Esophagus (tissue), 2 donors: ENCODE data around the gene RGL1. TPM values are rescaled to one million over a fixed set of nuclear protein-coding genes. Genes with fewer than 3 reads are reported as not detected.

Experiments
- H3K27ac ChIP-seq, 2 donors: one replicate each; pipeline ENCODE4 v1.5.1; 2013; ENCODE audit warnings: low read depth in 2 of 2, mild to moderate bottlenecking in 2 of 2, inconsistent platforms in 1 of 2, low read length in 1 of 2, moderate library complexity in 1 of 2
- H3K27me3 ChIP-seq, 2 donors: one replicate each; pipeline ENCODE4 v1.6.1; 2013; ENCODE audit warnings: low read length in 2 of 2, control low read depth in 1 of 2, mild to moderate bottlenecking in 1 of 2; ENCODE audit not compliant: insufficient read depth in 2 of 2, control insufficient read depth in 1 of 2
- H3K36me3 ChIP-seq, 2 donors: one replicate each; pipeline ENCODE4 v1.6.1; 2013; ENCODE audit warnings: low read length in 1 of 2; ENCODE audit not compliant: control insufficient read depth in 2 of 2, insufficient read depth in 2 of 2
- H3K4me1 ChIP-seq, 2 donors: one replicate each; pipeline ENCODE4 v1.6.1; 2013; ENCODE audit warnings: low read length in 1 of 2; ENCODE audit not compliant: control insufficient read depth in 2 of 2, insufficient read depth in 2 of 2
- H3K4me3 ChIP-seq, 2 donors: one replicate each; pipeline ENCODE4 v1.5.1; 2013; ENCODE audit warnings: low read length in 2 of 2, mild to moderate bottlenecking in 2 of 2, low read depth in 1 of 2, moderate library complexity in 1 of 2
- H3K9me3 ChIP-seq, 2 donors: one replicate each; pipeline ENCODE4 v1.6.1; 2013; ENCODE audit warnings: mild to moderate bottlenecking in 2 of 2, low read depth in 1 of 2, low read length in 1 of 2, moderate library complexity in 1 of 2; ENCODE audit not compliant: control insufficient read depth in 2 of 2, insufficient read depth in 1 of 2
- WGBS, 2 donors: extraction: QIAGEN DNeasy Blood & Tissue Kit; methylation state at CpG; one replicate each; pipeline ENCODE4 v1.1.7; 2013; 5-methylcytosine and 5-hydroxymethylcytosine counted together
- polyA plus RNA-seq, 2 donors: library from polyadenylated mRNA; stranded (reverse); fragments of 200-250 nt; gene quantifications; one replicate each; pipeline ENCODE4 v1.2.3, GENCODE V29; 2013
- donor health status: healthy with polysubstance abuse.
- donor health status: Bipolar disorder and iron deficiency.

The RGL1 gene
- polyA plus RNA-seq, 2 donors, result 1.6 TPM

- Histone ChIP-seq H3K27ac (no peak overlapping the region), H3K9me3 (no peaks in the 10 kb centered on the region)
- WGBS, 2 donors, result 92 to 96% methylated on average over 3 of the region's 3 CpGs
These were observed 40.8 kb downstream of the RGL1 start for GRCh38 chr1:183845681-183846080.

GRCh38 chr1:183847641-183848040, 42.7 kb downstream of the RGL1 start:
- H3K4me3 ChIP-seq, result no peak overlapping the region
- no peaks in the 10 kb centered on the region for H3K36me3 ChIP-seq
- no peaks in the 10 kb centered on the region for H3K9me3 ChIP-seq
- no peaks in the 10 kb centered on the region for H3K4me1 ChIP-seq
- no peaks in the 10 kb centered on the region for H3K27me3 ChIP-seq
- WGBS, 2 donors, result 78 to 85% methylated on average over 4 of the region's 4 CpGs
- no peak overlapping the region for H3K27ac ChIP-seq

More at GRCh38 chr1:183845681-183846080, 40.8 kb downstream of the RGL1 start:
- Histone ChIP-seq H3K4me1 (no peaks in the 10 kb centered on the region), H3K4me3 (no peak overlapping the region), H3K36me3 (no peaks in the 10 kb centered on the region), H3K27me3 (no peaks in the 10 kb centered on the region)

DNA sequence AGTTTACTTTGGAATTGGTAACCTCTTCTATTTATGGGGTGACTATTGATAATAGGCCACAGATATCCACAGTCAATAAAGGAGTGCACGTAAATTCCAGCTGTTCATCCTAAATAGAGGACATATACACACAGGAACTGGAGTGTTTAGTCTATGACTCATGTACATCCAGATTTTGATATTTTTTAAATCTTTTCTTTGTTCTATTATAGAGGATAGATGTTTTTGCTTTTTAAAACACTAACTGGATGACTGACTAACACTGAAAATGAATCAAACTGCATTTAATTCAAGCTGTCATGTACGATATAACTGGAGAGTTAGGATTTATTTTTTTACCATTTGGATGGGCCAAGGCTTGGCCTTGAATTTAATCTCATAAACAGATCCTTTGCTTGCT, 45.9 kb downstream of the RGL1 start:
- no peaks in the 10 kb centered on the region for H3K4me1 ChIP-seq
- H3K36me3 ChIP-seq, result no peaks in the 10 kb centered on the region
- 66 to 70% methylated on average over 2 of the region's 2 CpGs for WGBS, 2 donors
- H3K27me3 ChIP-seq, result no peaks in the 10 kb centered on the region
- no peaks in the 10 kb centered on the region for H3K9me3 ChIP-seq
- H3K4me3 ChIP-seq, result no peak overlapping the region
- no peak overlapping the region for H3K27ac ChIP-seq

DNA sequence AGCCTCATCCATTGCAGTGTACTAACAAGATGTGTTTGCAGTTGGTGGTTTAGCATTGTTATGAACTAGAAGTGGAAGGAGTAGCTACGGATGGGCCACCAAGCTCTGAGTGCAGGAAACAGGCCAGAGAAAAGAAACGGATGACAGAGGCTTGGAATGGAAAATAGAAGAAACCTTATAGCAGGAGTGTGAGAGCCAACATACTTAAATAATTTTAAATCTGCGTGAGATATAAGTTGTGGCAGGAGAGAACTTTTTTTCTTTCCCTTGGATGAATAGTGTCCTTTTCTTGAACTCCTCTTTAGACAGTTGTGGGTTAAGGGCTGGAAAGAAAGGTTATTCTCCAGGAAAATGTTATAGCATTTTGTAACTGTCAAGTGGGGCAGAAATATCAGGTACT, 54.2 kb downstream of the RGL1 start:
- H3K4me3 ChIP-seq, result no peak overlapping the region
- H3K4me1 ChIP-seq, result no peaks in the 10 kb centered on the region
- H3K27me3 ChIP-seq, result no peaks in the 10 kb centered on the region
- WGBS, 2 donors, result 91 to 95% methylated on average over 3 of the region's 3 CpGs
- H3K36me3 ChIP-seq, result no peaks in the 10 kb centered on the region
- H3K27ac ChIP-seq, result no peak overlapping the region
- peaks cover 0 to 2% of the 10 kb centered on the region in 2 donors for H3K9me3 ChIP-seq

DNA sequence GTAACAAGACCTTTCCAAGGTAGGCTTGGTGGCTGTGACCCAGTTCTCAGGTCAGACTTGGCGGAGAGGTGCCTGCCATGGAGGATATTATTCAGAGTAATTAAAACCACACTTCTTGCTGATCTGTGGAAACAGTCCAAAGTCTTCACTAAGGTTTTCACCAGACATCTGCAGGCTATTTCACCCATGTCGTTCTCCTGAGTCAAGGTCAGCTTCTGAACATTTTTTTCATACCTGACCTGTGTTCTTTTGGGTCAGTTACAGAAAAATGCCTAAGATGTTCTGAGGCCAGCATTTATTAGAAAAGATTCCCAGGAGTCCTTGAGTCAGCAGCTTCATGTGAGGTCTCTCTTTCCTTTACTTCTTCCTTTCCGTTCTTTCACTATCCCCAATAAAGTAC, 54.9 kb downstream of the RGL1 start:
- no peaks in the 10 kb centered on the region for H3K27me3 ChIP-seq
- H3K4me1 ChIP-seq, result no peaks in the 10 kb centered on the region
- H3K36me3 ChIP-seq, result no peaks in the 10 kb centered on the region
- no peak overlapping the region for H3K27ac ChIP-seq
- 75 to 79% methylated on average over 3 of the region's 3 CpGs for WGBS, 2 donors
- H3K4me3 ChIP-seq, result no peak overlapping the region
- H3K9me3 ChIP-seq, result peaks cover 0 to 2% of the 10 kb centered on the region in 2 donors

DNA sequence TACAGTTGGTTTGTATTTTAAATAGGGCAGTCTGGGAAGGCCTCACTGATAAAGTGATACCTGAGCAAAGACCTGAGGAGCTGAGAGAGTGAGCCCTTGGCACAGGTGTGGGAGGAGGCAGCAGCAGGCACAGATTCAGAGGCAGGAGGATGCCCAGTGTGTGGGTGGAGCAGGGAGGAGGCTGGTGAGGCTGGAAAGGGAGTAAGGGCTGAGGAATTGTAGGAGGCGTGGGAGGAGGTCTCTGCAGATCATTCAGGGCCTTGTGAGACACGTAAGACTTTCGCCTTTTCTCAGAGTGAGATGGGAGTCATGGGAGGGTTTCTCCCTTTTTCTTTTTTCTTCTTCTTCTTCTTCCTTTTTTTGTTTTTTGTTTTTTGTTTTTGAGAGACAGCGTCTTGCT, 58.0 kb downstream of the RGL1 start:
- 95 to 98% methylated on average over 4 of the region's 4 CpGs for WGBS, 2 donors

DNA sequence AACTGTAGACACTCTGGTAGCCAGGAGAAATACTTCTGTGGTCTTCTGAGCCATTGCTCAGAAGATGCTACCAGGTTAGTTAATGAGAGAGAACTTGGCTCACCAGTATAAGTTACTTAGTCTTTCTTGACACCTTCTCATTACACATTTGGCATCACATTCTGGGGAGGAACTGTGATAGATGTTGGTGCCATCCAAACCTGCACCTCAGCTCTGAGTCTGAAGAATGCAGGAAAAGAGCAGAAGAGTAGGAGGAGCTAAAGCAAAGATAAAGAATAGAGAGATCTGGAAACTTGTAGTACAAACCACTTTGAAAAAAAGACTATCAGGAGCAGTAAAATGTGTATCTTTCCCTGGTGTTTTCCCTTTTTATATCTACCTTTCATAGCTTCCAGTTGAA, 58.9 kb downstream of the RGL1 start:
- Histone ChIP-seq H3K27me3 (no peaks in the 10 kb centered on the region), H3K36me3 (no peaks in the 10 kb centered on the region), H3K27ac (no peak overlapping the region)

More for the DNA sequence above, 58.0 kb downstream of the RGL1 start:
- H3K4me3 ChIP-seq, result no peak overlapping the region
- H3K27ac ChIP-seq, result no peak overlapping the region
- no peaks in the 10 kb centered on the region for H3K36me3 ChIP-seq
- no peaks in the 10 kb centered on the region for H3K27me3 ChIP-seq
- no peaks in the 10 kb centered on the region for H3K4me1 ChIP-seq
- peaks cover 0 to 2% of the 10 kb centered on the region in 2 donors for H3K9me3 ChIP-seq

DNA sequence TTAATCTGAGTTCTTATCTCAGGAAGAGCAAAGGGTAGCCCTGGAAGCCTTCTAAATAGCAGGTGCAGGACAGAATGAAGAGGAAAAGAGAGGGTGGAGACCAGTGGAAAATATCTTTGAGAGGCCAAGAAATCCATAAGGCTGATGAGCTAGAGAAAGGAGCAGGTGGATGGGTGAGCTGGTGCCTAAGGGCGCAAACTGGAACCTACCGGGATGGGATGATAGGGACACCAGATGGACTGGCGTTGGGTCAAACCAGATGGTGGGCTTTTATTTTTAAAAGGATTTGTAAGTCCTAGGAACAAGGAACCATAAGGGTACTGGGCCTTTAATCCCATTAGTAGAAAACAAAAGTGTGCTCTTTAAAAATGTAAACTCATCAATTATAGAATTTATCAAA, 59.7 kb downstream of the RGL1 start:
- Histone ChIP-seq H3K27me3 (no peaks in the 10 kb centered on the region), H3K9me3 (peaks cover 0 to 2% of the 10 kb centered on the region in 2 donors), H3K4me1 (no peaks in the 10 kb centered on the region), H3K27ac (no peak overlapping the region), H3K4me3 (no peak overlapping the region), H3K36me3 (no peaks in the 10 kb centered on the region)
- WGBS, 2 donors, result 90 to 96% methylated on average over 3 of the region's 3 CpGs

More for the DNA sequence above, 58.9 kb downstream of the RGL1 start:
- no peaks in the 10 kb centered on the region for H3K4me1 ChIP-seq
- H3K4me3 ChIP-seq, result no peak overlapping the region
- peaks cover 0 to 2% of the 10 kb centered on the region in 2 donors for H3K9me3 ChIP-seq

GRCh38 chr1:183869230-183869629, 64.3 kb downstream of the RGL1 start:
- Histone ChIP-seq H3K4me3 (no peak overlapping the region), H3K9me3 (no peaks in the 10 kb centered on the region), H3K27ac (no peak overlapping the region), H3K4me1 (peaks cover 0 to 2% of the 10 kb centered on the region in 2 donors), H3K36me3 (no peaks in the 10 kb centered on the region), H3K27me3 (no peaks in the 10 kb centered on the region)
- WGBS, 2 donors, result 90 to 91% methylated on average over 3 of the region's 3 CpGs

GRCh38 chr1:183869664-183870063, 64.7 kb downstream of the RGL1 start:
- Histone ChIP-seq H3K4me3 (no peak overlapping the region), H3K9me3 (no peaks in the 10 kb centered on the region), H3K27me3 (no peaks in the 10 kb centered on the region), H3K36me3 (no peaks in the 10 kb centered on the region), H3K27ac (peak overlapping the region; percentile 21 to 47), H3K4me1 (peaks cover 0 to 2% of the 10 kb centered on the region in 2 donors)
- 67 to 72% methylated on average over 3 of the region's 3 CpGs for WGBS, 2 donors
